GM12872 (cell line): ENCODE results near the gene MLIP.

Source experiments
- CTCF ChIP-seq: IDR thresholded peaks from 3 replicates; pipeline ENCODE4 v1.5.1; 2011; ENCODE audit warnings: low read depth, mild to moderate bottlenecking, low read length, moderate library complexity; ENCODE audit not compliant: insufficient read depth

Gene MLIP

GRCh38 chr6:54074109-54074508, 37.1 kb upstream of the MLIP start:
- no peak for TF ChIP-seq CTCF

- TF ChIP-seq CTCF, result no peak
Measured at GRCh38 chr6:54074578-54075195, 36.6 kb upstream of the MLIP start.

- no peak for TF ChIP-seq CTCF
Measured at GRCh38 chr6:54076159-54076789, 35.0 kb upstream of the MLIP start.

- TF ChIP-seq CTCF, result no peak
Measured at GRCh38 chr6:54083287-54083686, 28.0 kb upstream of the MLIP start.

GRCh38 chr6:54084231-54084630, 27.0 kb upstream of the MLIP start:
- TF ChIP-seq CTCF, result no peak

- no peak for TF ChIP-seq CTCF
Measured at GRCh38 chr6:54085047-54085446, 26.2 kb upstream of the MLIP start.

GRCh38 chr6:54085541-54085940, 25.7 kb upstream of the MLIP start:
- no peak for TF ChIP-seq CTCF
